SK-N-SH treated with all-trans-retinoic acid at 6 μM for 48 hours (cell line): Measurements from ENCODE around the gene PRUNE2.

Source experiments
- ATAC-seq: fragments of 200-7000 bp; cut with Tn5 transposase; 3 replicates; pipeline ENCODE4 v1.9.1; 2020; ENCODE audit warnings: mild to moderate bottlenecking, moderate library complexity
- ARNTL ChIP-seq: fragments of 450-650 bp; formaldehyde crosslinking; IDR thresholded peaks from 2 replicates; pipeline ENCODE4 v1.5.0; 2020; ENCODE audit warnings: low read depth, mild to moderate bottlenecking, moderate library complexity, borderline replicate concordance
- BACH2 ChIP-seq: fragments of 250-450 bp; sonication (Bioruptor Pico); IDR thresholded peaks from 2 replicates; pipeline ENCODE4 v1.9.0; 2021; ENCODE audit warnings: mild to moderate bottlenecking, borderline replicate concordance
- CREB5 ChIP-seq: fragments of 250-450 bp; sonication (Bioruptor Pico); IDR thresholded peaks from 2 replicates; pipeline ENCODE4 v1.5.1; 2020; ENCODE audit warnings: low read depth, mild to moderate bottlenecking, moderate library complexity
- CSDC2 ChIP-seq: fragments of 250-450 bp; sonication (Bioruptor Pico); IDR thresholded peaks from 2 replicates; pipeline ENCODE4 v1.5.0; 2020; ENCODE audit warnings: mild to moderate bottlenecking, moderate library complexity
- CSRNP3 ChIP-seq: fragments of 250-450 bp; sonication (Bioruptor Pico); IDR thresholded peaks from 2 replicates; pipeline ENCODE4 v1.5.1; 2021; ENCODE audit warnings: mild to moderate bottlenecking, moderate library complexity
- ESRRG ChIP-seq: fragments of 250-450 bp; sonication (Bioruptor Pico); IDR thresholded peaks from 2 replicates; pipeline ENCODE4 v1.6.1; 2021; ENCODE audit warnings: mild to moderate bottlenecking
- ISL1 ChIP-seq: fragments of 250-450 bp; sonication (Bioruptor Pico); IDR thresholded peaks from 2 replicates; pipeline ENCODE4 v2.1.2; 2022; ENCODE audit warnings: mild to moderate bottlenecking, moderate library complexity
- OSR1 ChIP-seq: fragments of 250-450 bp; sonication (Bioruptor Pico); IDR thresholded peaks from 2 replicates; pipeline ENCODE4 v1.8.0; 2022; ENCODE audit warnings: moderate library complexity, mild to moderate bottlenecking, inconsistent platforms
- PATZ1 ChIP-seq: fragments of 250-450 bp; sonication (Bioruptor Pico); IDR thresholded peaks from 2 replicates; pipeline ENCODE4 v1.8.0; 2020; ENCODE audit warnings: mild to moderate bottlenecking, moderate library complexity, borderline replicate concordance
- PPARA ChIP-seq: fragments of 250-450 bp; sonication (Bioruptor Pico); IDR thresholded peaks from 2 replicates; pipeline ENCODE4 v1.5.0; 2020; ENCODE audit warnings: mild to moderate bottlenecking, borderline replicate concordance
- RARB ChIP-seq: fragments of 250-450 bp; sonication (Bioruptor Pico); IDR thresholded peaks from 2 replicates; pipeline ENCODE4 v1.8.0; 2021; ENCODE audit warnings: mild to moderate bottlenecking, moderate library complexity
- SNAI2 ChIP-seq: fragments of 250-450 bp; sonication (Bioruptor Pico); IDR thresholded peaks from 2 replicates; pipeline ENCODE4 v1.5.0; 2020; ENCODE audit warnings: mild to moderate bottlenecking, moderate library complexity
- TCF4 ChIP-seq: fragments of 250-450 bp; sonication (Bioruptor Pico); IDR thresholded peaks from 2 replicates; pipeline ENCODE4 v1.8.0; 2021; ENCODE audit warnings: mild to moderate bottlenecking, moderate library complexity, borderline replicate concordance
- TOX ChIP-seq: fragments of 250-450 bp; sonication (Bioruptor Pico); IDR thresholded peaks from 2 replicates; pipeline ENCODE4 v1.8.0; 2021; ENCODE audit warnings: mild to moderate bottlenecking, moderate library complexity, borderline replicate concordance
- ZC3H10 ChIP-seq: fragments of 250-450 bp; sonication (Bioruptor Pico); IDR thresholded peaks from 2 replicates; pipeline ENCODE4 v1.5.1; 2021; ENCODE audit warnings: mild to moderate bottlenecking, moderate library complexity
- ZFP3 ChIP-seq: fragments of 250-450 bp; sonication (Bioruptor Pico); IDR thresholded peaks from 2 replicates; pipeline ENCODE4 v1.5.0; 2020; ENCODE audit warnings: mild to moderate bottlenecking, moderate library complexity
- ZFP30 ChIP-seq: fragments of 450-650 bp; formaldehyde crosslinking; IDR thresholded peaks from 2 replicates; pipeline ENCODE4 v1.5.0; 2022; ENCODE audit warnings: mild to moderate bottlenecking, moderate library complexity
- ZNF565 ChIP-seq: fragments of 450-650 bp; formaldehyde crosslinking; conservative IDR thresholded peaks from 2 replicates; pipeline ENCODE4 v1.5.0; 2020; ENCODE audit warnings: low read depth, mild to moderate bottlenecking, moderate library complexity
- ZNF70 ChIP-seq: fragments of 450-650 bp; formaldehyde crosslinking; IDR thresholded peaks from 2 replicates; pipeline ENCODE4 v1.5.0; 2020; ENCODE audit warnings: mild to moderate bottlenecking, moderate library complexity
- ZNF8 ChIP-seq: fragments of 450-650 bp; formaldehyde crosslinking; IDR thresholded peaks from 2 replicates; pipeline ENCODE4 v1.5.0; 2020; ENCODE audit warnings: mild to moderate bottlenecking, moderate library complexity

Gene PRUNE2

GRCh38 chr9:76882686-76883085, 23.2 kb downstream of the PRUNE2 start:
- ATAC-seq = no peak
- TF ChIP-seq PATZ1 (CRISPR knock-in tag) = no peak
- no peak for TF ChIP-seq CREB5
- no peak for TF ChIP-seq SNAI2 (CRISPR knock-in tag)
- no peak for TF ChIP-seq ZNF8 (CRISPR knock-in tag)
- no peak for TF ChIP-seq TCF4
- no peak for TF ChIP-seq PPARA (CRISPR knock-in tag)
- TF ChIP-seq ZFP30 (CRISPR knock-in tag) = no peak

GRCh38 chr9:76880210-76880609, 25.7 kb downstream of the PRUNE2 start:
- ATAC-seq = no peak
- TF ChIP-seq ESRRG (CRISPR knock-in tag) (no peak), ZFP3 (no peak), PPARA (CRISPR knock-in tag) (no peak), ZNF70 (CRISPR knock-in tag) (no peak), CREB5 (no peak), BACH2 (CRISPR knock-in tag) (no peak), TOX (CRISPR knock-in tag) (no peak), SNAI2 (CRISPR knock-in tag) (no peak), ARNTL (CRISPR knock-in tag) (no peak), CSRNP3 (CRISPR knock-in tag) (no peak)

- no peak for ATAC-seq
- no peak for TF ChIP-seq CSDC2 (CRISPR knock-in tag)
- TF ChIP-seq TCF4 = no peak
- no peak for TF ChIP-seq ZNF70 (CRISPR knock-in tag)
- no peak for TF ChIP-seq ZC3H10 (CRISPR knock-in tag)
- TF ChIP-seq ZNF565 (CRISPR knock-in tag) = no peak
- TF ChIP-seq PATZ1 (CRISPR knock-in tag) = no peak
- no peak for TF ChIP-seq ISL1
- TF ChIP-seq PPARA (CRISPR knock-in tag) = no peak
- TF ChIP-seq OSR1 (CRISPR knock-in tag) = no peak
- TF ChIP-seq ZNF8 (CRISPR knock-in tag) = no peak
- TF ChIP-seq RARB = no peak
- TF ChIP-seq ESRRG (CRISPR knock-in tag) = no peak
- TF ChIP-seq ZFP30 (CRISPR knock-in tag) = no peak
- TF ChIP-seq ZFP3 = no peak
- no peak for TF ChIP-seq CSRNP3 (CRISPR knock-in tag)
- TF ChIP-seq, all 23 proteins: peak for 0
Observed at GRCh38 chr9:76878933-76879332, 27.0 kb downstream of the PRUNE2 start.
